ENCODE results near the gene MVB12B. TPM values are rescaled to one million over a fixed set of nuclear protein-coding genes. Genes with fewer than 3 reads are reported as not detected.

The MVB12B gene
- total RNA-seq, 6 experiments from 2014 or later, result 7.2 to 16.2 (median 9.1) TPM

GRCh38 chr9:126423142-126423915, 96.7 kb downstream of the MVB12B start:
- TF ChIP-seq POLR2A (IDR thresholded peaks at IDR 0.05), result no peak
- TF ChIP-seq CTCF (IDR thresholded peaks at IDR 0.05), result no peak
- Histone ChIP-seq H3K36me3 (peaks cover 0 to 21% (median 0%) of the 10 kb centered on the region in 4 donors), H3K27ac (no peak overlapping the region), H3K9me3 (no peaks in the 10 kb centered on the region), H3K4me3 (no peak overlapping the region), H3K27me3 (no peaks in the 10 kb centered on the region), H3K4me1 (no peaks in the 10 kb centered on the region)
- no peak for DNase-seq
- intact Hi-C loops (cut with DNase I), result no loop called here
- no peak for ATAC-seq
- 88% methylated on average over 6 of the region's 10 CpGs for WGBS (ENCODE audit: insufficient coverage, low coverage, low lambda C conversion rate, missing lambda C conversion rate)

- H3K27ac ChIP-seq, result no peak overlapping the region
- 80% methylated on average over 3 of the region's 3 CpGs for WGBS (ENCODE audit: insufficient coverage, low coverage, low lambda C conversion rate, missing lambda C conversion rate)
Measured at GRCh38 chr9:126423916-126424185, 97.2 kb downstream of the MVB12B start.

GRCh38 chr9:126424511-126424910, 97.9 kb downstream of the MVB12B start:
- TF ChIP-seq POLR2A (IDR thresholded peaks at IDR 0.05) (no peak), CTCF (IDR thresholded peaks at IDR 0.05) (no peak)
- H3K4me1 ChIP-seq, result no peaks in the 10 kb centered on the region
- DNase-seq (no peak), ATAC-seq (no peak)
- H3K9me3 ChIP-seq, result no peaks in the 10 kb centered on the region
- WGBS (ENCODE audit: insufficient coverage, low coverage, low lambda C conversion rate, missing lambda C conversion rate), result 85% methylated on average over 6 of the region's 8 CpGs
- H3K27me3 ChIP-seq, result no peaks in the 10 kb centered on the region
- intact Hi-C loops (cut with DNase I), result no loop called here
- H3K4me3 ChIP-seq, result no peak overlapping the region
- H3K27ac ChIP-seq, result no peak overlapping the region
- peaks cover 0 to 21% (median 0%) of the 10 kb centered on the region in 4 donors for H3K36me3 ChIP-seq

More at GRCh38 chr9:126423916-126424185, 97.2 kb downstream of the MVB12B start:
- Histone ChIP-seq H3K27me3 (no peaks in the 10 kb centered on the region), H3K36me3 (peaks cover 0 to 21% (median 0%) of the 10 kb centered on the region in 4 donors), H3K9me3 (no peaks in the 10 kb centered on the region), H3K4me3 (no peak overlapping the region), H3K4me1 (no peaks in the 10 kb centered on the region)
- ATAC-seq, result no peak
- DNase-seq, result no peak
- TF ChIP-seq POLR2A (IDR thresholded peaks at IDR 0.05) (no peak), CTCF (IDR thresholded peaks at IDR 0.05) (no peak)
- intact Hi-C loops (cut with DNase I), result no loop called here

GRCh38 chr9:126428534-126429175, 102.0 kb downstream of the MVB12B start:
- no peaks in the 10 kb centered on the region for H3K4me1 ChIP-seq
- peaks cover 0 to 7% (median 0%) of the 10 kb centered on the region in 4 donors for H3K36me3 ChIP-seq
- ATAC-seq, result no peak
- H3K9me3 ChIP-seq, result no peaks in the 10 kb centered on the region
- TF ChIP-seq CTCF (IDR thresholded peaks at IDR 0.05) (no peak), POLR2A (IDR thresholded peaks at IDR 0.05) (no peak)
- WGBS (ENCODE audit: insufficient coverage, low coverage, low lambda C conversion rate, missing lambda C conversion rate), result 88% methylated on average over 7 of the region's 9 CpGs
- H3K4me3 ChIP-seq, result no peak overlapping the region
- H3K27me3 ChIP-seq, result no peaks in the 10 kb centered on the region
- intact Hi-C loops (cut with DNase I), result no loop called here
- no peak overlapping the region for H3K27ac ChIP-seq
- DNase-seq, result peak in 1 of 3 donors; percentile 37
